Subcutaneous adipose tissue (tissue), 4 donors: ENCODE data around the gene EPHA2. TPM values are rescaled to one million over a fixed set of nuclear protein-coding genes. Genes with fewer than 3 reads are reported as not detected.

Experiments used
- total RNA-seq, 4 donors: library from RNA; depleted of rRNA; stranded (reverse); fragments of >200 nt; gene quantifications; one replicate each; pipeline ENCODE4 v1.1.0, GENCODE V29; 2016
- TF ChIP-seq, protein P1 (sequence below): fragments of 450-650 bp; IDR thresholded peaks from one replicate; pipeline ENCODE4 v1.5.1; 2016; ENCODE audit warnings: low read depth, mild to moderate bottlenecking, control low read depth, antibody characterized with exemption, moderate library complexity

EPHA2 gene
- total RNA-seq, 4 donors from 2014 or later: 3.6 to 20.3 (median 7.3) TPM

DNA sequence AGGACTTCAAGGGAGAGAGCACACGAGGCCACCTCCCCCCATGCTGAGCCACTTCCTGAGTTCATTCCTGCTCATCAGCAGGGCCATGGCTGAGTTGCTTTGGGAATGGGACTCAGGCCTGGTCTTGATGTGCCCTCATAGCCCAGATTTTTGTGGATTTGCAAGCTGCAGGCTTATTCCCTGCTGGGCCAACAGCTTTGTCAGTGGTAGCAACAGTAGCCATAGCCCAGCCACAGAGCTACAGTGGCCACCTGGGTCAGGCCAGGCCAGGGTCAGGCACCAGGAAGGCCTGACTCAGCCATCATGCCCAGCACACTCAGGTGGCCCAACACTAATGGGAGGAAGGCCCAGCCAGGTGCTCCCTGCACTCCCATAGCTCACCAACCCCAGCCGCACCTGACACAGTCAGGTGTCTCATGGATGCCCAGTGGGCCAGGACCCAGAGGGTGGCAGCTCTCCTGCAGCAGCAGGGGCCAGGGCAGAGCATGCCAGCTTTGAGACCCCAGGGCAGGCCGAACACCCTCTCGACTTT lies 33.5 kb downstream of the EPHA2 start:
- TF ChIP-seq, protein P1, sequence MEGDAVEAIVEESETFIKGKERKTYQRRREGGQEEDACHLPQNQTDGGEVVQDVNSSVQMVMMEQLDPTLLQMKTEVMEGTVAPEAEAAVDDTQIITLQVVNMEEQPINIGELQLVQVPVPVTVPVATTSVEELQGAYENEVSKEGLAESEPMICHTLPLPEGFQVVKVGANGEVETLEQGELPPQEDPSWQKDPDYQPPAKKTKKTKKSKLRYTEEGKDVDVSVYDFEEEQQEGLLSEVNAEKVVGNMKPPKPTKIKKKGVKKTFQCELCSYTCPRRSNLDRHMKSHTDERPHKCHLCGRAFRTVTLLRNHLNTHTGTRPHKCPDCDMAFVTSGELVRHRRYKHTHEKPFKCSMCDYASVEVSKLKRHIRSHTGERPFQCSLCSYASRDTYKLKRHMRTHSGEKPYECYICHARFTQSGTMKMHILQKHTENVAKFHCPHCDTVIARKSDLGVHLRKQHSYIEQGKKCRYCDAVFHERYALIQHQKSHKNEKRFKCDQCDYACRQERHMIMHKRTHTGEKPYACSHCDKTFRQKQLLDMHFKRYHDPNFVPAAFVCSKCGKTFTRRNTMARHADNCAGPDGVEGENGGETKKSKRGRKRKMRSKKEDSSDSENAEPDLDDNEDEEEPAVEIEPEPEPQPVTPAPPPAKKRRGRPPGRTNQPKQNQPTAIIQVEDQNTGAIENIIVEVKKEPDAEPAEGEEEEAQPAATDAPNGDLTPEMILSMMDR: no peak

DNA sequence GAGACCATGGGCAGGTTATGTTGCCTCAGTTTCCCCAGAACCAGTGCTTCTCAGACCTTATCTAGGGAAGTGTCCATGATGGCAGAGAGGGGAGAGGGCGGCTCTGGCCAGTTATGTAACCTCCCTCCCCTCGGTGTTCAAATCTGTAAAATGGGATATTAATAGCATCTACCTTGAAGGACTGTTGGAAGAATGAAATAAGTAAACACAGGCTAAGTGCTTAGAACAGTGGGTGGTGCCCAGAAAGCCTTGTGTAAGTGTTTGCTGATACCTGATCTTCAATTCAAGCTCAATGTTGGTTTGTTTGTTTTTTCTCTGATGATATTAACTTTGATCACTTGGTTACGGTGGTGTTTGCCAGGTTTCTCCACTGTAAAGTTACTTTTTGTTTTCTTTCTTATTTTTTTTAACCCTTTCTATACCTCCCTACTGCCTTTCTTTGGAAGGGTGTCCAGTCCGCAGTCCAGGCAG lies 34.9 kb downstream of the EPHA2 start:
- TF ChIP-seq, protein P1: no peak

DNA sequence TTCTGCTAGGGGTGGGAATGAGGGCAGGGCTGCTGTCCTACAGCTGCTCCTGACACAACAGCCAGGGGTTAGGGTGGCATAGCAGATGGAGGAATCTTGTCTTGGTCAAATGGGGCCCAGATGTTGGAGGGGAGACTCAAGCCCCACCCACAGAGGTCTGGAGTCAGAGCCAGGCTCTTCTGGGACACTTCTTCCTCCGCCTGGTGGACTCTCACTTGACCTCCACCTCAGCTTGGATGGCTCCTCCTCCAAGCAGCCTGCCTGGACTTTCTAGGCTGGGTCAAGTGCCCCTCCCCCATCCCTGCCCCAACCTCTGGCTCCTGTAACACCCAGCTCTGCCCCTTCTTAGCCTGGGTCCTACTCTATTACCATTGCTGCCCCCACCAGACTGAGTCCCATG lies 35.5 kb downstream of the EPHA2 start:
- TF ChIP-seq, protein P1: no peak

DNA sequence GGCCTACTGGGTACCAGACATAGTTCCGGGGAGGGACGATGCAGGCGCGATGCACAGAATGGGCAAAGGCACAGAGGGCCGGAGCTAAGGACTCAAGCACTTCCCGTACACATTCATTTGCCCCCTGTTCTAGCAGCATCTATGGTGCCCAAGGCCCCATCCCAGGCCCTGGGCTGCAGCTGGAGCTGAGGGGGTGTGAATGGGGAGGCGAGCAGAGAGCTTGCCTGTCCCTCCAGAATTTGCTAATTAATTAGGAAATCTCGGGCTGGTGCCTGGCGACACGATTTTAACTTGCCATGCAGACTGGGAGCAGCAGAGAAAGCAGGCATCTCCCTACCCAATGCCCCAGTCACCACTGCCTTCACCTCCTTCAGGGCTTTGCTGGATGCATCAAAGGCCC lies 35.9 kb downstream of the EPHA2 start:
- TF ChIP-seq, protein P1: no peak

DNA sequence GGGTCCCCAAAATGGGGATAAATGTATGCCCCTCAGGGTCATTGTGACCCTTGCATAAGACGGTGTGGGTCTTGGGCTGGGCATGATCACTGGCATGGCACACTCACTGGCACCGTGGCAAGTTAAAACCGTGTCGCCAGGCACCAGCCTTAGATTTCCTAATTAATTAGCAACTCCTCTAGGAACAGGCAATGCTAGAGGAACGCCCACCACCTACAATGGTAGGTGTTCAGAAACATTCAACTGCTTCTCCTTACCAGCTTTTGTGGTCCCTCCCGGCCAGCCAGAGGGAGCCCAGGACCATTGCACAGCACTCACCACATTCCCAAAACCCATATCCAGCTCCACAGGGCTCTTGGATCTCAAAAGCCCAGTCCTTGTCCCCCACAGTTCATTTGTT lies 36.4 kb downstream of the EPHA2 start:
- TF ChIP-seq, protein P1: no peak

DNA sequence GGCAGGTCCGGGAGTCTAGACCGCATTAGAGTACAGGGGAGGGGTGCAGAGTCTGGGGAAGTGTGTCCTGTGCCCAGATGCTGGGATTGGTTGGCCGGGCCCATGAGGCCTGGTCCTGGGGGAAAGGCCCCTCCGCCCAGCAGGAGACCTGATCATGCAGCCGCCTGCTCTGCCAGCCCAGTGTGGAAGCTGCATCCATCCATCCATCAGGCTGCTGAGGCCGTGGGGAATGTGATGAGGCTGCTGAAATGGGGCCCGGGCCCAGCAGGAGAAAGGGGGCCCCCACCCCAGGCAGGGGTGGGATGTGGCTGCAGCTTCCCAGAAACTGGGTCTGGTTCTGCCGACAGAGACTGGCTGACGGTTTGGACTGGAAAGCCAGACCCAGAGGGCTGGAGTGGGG lies 37.2 kb downstream of the EPHA2 start:
- TF ChIP-seq, protein P1: no peak

DNA sequence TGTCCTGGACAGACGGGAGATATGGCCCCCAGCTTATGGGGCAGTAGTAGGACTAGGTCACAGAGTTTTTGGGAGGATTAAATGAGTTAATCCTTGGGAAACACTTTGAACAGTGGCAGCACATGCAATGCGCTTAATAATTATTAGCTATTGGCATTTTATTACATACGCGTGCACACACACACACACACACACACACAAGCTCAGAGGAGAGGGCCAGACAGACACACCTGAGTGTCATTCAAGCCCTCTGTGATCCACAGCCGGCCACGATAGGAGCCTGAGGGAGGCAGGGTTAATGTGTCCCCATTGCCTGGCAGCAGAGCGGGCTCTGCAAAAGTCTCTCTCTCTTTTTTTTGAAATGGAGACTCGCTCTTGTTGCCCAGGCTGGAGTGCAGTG lies 37.9 kb downstream of the EPHA2 start:
- TF ChIP-seq, protein P1: no peak
